Transverse colon (tissue), 4 donors: ENCODE data around the gene NEK2.

Experiments
- CTCF ChIP-seq, 5 experiments: fragments of 200-600 bp in 3 of 5; fragments of 450-650 bp in 2 of 5; sonication (generic) in 3 of 5; IDR thresholded peaks; 1 replicate in 2 of 5; 2 replicates in 3 of 5; pipeline ENCODE4 v1.5.1; 2016 to 2017; ENCODE audit warnings: antibody characterized with exemption in 5 of 5, inconsistent platforms in 3 of 5, mild to moderate bottlenecking in 2 of 5, moderate library complexity in 1 of 5
- POLR2A ChIP-seq: fragments of 450-650 bp; IDR thresholded peaks from one replicate; pipeline ENCODE4 v1.6.1; 2016; ENCODE audit warnings: antibody characterized with exemption, mild to moderate bottlenecking, moderate library complexity
- POLR2AphosphoS5 ChIP-seq, 3 donors: sonication (generic); formaldehyde crosslinking; IDR thresholded peaks; one replicate each; pipeline ENCODE4 v1.6.1; 2016; ENCODE audit warnings: antibody characterized with exemption in 3 of 3

DNA sequence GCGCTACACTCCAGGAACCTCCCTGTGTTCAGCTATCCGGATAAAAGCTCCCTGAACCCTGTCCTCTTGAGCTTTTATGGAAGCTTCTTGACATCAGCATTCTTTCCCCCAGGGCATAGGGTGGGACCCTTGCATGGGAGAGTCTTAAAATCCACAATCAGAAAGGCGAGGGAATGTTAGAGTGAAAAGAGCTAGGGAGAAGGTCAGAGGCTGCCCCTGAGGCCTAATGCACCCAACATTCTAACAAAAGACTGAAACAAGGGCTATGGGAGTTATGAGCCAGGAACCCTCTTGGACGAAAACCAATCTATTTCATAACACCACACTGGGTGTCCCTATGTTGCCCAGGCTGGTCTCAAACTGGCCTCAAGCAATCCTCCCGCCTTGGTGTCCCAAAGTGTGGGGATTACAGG lies 36.7 kb downstream of the NEK2 start:
- TF ChIP-seq POLR2A (no peak), CTCF (IDR thresholded peaks at IDR 0.05) (no peak), POLR2AphosphoS5 (IDR thresholded peaks at IDR 0.05) (no peak)
